Fibroblast of peridontal ligament (primary cell): Measurements from ENCODE around the gene HBZ.
"Not testable (repeated sequence)": the region's sequence is repeated elsewhere in the genome, so short reads cannot be mapped to it uniquely, and the experiment has no call there.

Source experiments
- DNase-seq: peaks from one replicate; pipeline ENCODE4 v3.0.0-alpha.2; 2010; ENCODE audit errors: extremely low read depth

Gene HBZ

GRCh38 chr16:179211-180092, 27.0 kb downstream of the HBZ start:
- no peak for DNase-seq

- DNase-seq: no peak
Observed at GRCh38 chr16:180101-180675, 27.7 kb downstream of the HBZ start, which contains the start of gene HBQ1. Gene HBQ1, plus strand, starts transcription at chr16:180459. Its CDS starts 28 bp downstream, at chr16:180487.

- DNase-seq: peak; percentile 41
Observed at GRCh38 chr16:180681-181564, 28.5 kb downstream of the HBZ start.

- no peak for DNase-seq
Observed at GRCh38 chr16:181565-182021, 29.1 kb downstream of the HBZ start.

GRCh38 chr16:183005-183404, 30.6 kb downstream of the HBZ start:
- DNase-seq: no peak

DNA sequence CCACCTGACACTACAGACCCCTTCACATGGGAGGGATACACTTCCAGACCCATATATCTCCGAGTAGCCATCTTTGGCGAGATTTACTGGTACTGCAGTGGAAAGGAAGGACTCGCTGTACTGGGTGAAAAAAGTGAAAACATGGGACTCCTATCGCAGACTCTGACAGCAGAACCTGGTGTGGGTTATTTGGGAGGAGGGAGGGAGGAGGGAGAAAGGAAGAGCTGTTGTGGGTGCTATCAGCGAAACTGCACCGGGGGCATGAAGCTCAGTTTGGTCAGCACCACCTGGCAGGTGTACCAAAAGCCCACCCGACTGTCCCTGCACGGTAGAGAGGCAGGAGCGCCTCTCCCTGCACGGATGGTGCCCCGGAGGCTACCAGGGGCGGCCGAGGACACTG, 32.8 kb downstream of the HBZ start:
- no peak for DNase-seq

DNA sequence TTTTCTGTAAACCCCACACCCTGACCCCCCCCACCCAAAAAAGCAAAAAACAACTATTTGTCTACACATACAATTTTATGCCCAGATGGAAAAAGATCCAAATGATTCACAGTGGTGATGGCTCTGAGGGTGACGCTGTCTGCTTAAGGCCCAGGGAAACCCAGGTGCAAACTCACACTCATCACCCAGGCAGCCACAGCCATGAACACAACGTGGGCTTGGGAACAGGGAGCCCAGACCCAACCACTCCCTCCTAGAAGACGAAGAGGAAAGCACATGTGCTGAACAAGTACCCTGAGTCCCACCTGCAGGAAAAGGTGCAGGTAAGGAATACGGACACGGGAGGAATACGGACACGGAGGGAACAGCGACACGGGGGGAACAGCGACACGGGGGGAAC, 33.2 kb downstream of the HBZ start:
- DNase-seq: no peak

- DNase-seq: no peak
Observed at GRCh38 chr16:187330-187729, 34.9 kb downstream of the HBZ start.

- DNase-seq: no peak
Observed at GRCh38 chr16:188674-189073, 36.2 kb downstream of the HBZ start.

DNA sequence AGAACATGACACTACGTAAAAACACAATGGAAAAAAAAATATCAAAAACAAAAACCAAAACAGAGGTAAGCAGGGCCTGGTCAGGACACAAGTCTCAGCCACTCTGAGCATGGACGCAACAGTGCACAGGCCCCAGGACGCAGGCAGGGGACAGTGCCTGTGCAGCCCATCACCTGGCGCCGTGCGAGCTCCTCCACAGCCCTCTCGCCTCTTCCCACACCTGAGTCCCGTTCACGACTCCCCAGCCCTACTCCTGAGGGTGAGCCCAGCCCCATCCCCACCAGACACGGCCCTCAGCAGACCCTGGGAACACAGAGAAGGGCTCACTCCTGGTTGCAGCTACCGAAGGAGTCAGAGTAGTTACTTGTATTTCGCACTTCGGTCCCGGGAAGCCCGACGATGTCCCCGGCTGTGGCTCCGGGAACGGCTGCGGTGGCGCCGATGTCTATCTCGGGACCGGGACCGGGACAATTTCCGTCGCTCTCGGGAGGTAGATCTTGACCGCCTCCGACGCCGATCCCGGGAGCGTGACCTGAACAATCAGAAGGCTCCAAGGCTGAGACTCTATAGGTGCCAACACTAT, 37.3 kb downstream of the HBZ start:
- DNase-seq: no peak

- DNase-seq: no peak
Observed at GRCh38 chr16:191831-192230, 39.4 kb downstream of the HBZ start.

DNA sequence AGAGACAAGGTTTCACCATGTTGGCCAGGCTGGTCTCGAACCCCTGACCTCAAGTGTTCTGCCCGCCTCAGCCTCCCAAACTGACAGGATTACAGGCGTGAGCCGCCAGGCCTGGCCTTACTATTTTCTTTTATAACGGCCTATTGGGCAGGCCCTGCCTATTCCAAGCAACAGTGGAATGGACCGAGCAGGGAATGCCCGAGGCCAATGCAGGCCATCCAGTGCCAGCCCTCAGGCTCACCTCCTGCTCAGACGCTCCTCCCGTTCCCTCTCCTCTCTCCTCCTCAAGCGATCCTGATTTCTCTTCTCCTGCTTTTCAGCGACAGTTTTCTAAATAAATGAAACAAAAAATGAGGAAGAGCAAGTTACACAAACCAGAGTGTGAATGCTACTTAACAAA, 40.2 kb downstream of the HBZ start:
- no peak for DNase-seq

DNA sequence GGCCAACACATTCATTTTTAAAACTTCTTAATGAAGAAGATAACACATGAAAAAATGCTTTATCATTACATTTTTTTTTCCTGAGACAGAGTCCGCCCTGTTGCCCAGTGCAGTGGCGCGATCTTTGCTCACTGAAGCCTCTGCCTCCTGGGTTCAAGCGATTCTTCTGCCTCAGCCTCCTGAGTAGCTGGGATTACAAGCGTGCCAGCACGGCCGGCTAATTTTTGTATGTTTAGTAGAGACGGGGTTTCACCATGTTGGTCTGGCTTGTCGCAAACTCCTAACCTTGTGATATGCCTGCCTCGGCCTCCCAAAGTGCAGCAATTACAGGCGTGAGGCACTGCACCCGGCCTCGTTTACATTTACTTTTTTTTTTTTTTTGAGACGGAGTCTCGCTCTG, 41.0 kb downstream of the HBZ start:
- DNase-seq: no peak

DNA sequence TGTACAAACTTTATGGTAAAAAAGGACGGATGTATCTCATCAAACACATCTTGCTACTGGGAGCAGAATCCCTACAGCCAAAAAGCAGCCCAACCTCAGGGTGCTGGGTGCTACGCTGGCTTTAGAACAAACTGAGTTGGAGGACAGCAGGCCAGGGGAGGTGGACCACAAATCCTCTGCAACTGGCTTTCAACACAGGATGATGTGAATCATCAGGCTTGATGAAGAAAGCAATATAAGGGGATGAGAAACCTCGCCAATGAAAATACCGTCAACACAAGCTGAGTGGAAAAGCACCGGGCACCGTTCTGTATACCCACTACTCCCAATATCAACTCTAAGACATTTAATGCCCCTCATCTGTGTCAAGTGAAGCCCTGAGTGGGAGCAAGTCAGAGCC, 42.1 kb downstream of the HBZ start:
- no peak for DNase-seq

DNA sequence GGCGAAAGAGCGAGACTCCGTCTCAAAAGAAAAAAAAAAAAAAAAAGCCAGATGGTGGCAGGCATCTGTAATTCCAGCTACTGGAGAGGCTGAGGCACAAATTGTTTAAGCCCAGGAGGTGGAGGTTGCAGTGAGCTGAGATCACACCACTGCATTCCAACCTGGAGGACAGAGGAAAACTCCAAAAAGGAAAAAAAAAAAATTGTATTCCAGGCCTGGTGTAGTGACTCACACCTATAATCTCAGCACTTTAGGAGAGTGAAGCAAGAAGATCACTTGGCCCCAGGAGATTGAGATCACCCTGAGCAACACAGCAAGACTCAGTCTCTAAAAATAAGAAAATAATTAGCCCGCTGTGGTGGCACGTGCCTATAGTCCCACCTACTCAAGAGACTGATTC, 47.9 kb downstream of the HBZ start:
- DNase-seq: peak; percentile 32

DNA sequence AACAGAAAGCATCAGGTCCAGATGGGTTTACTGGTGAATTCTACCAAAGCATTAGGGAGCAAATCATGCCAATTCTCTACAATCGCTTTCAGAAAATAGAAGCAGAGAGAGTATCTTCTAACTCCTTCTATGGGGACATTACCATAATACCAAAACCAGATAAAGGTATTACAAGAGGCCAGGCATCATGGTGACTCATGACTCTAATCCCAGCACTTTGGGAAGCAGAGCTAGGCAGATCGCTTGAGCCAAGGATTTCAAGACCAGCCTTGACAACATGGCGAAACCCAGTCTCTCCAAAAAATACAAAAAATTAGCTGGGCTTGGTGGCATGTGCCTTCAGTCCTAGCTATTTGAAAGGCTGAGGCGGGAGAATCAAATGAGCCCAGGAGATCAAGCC, 50.8 kb downstream of the HBZ start:
- no peak for DNase-seq

DNA sequence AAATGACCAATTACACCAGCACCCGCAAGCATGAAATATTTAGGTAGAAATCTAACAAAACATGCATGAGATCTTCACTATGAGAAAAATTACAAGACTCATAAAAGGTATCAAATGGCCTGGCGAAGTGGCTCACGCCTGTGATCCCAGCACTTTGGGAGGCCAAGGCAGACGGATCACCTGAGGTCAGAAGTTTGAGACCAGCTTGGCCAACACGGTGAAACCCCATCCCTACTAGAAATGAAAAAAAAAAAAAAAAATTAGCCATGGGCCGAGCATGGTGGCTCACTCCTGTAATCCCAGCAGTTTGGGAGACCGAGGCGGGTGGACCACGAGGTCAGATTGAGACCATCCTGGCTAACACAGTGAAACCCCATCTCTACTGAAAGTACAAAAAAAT, 51.6 kb downstream of the HBZ start:
- not testable (repeated sequence) for DNase-seq
